Activated CD8-positive, alpha-beta memory T cell treated with anti-CD3 and anti-CD28 coated beads, Interleukin-2, amount 10 ng/mL, durations not matched to agents 7 days and 5 days (primary cell): ENCODE measurements around the gene TASOR. TPM values are rescaled to one million over a fixed set of nuclear protein-coding genes. Genes with fewer than 3 reads are reported as not detected.
"Not testable (repeated sequence)": the region's sequence is repeated elsewhere in the genome, so short reads cannot be mapped to it uniquely, and the experiment has no call there.

Experiments used
- ATAC-seq: fragments of 150-1000 bp; cut with Tn5 transposase; one replicate; pipeline ENCODE4 v1.10.0; 2021; ENCODE audit warnings: moderate library complexity
- CTCF ChIA-PET: fragments of 350-600 bp; sonication (Branson Sonifier 250); formaldehyde crosslinking; loops from one replicate; lab custom pipeline; 2021; ENCODE audit warnings: antibody characterized with exemption; lab: Charles Lee
- DNase-seq: peaks from one replicate; pipeline ENCODE4 v3.0.0-alpha.2; 2020
- H3K27ac Mint-ChIP-seq: one replicate; pipeline ENCODE4 v1.8.0; 2021; ENCODE audit warnings: mild to moderate bottlenecking, mixed read lengths
- H3K27me3 Mint-ChIP-seq: one replicate; pipeline ENCODE4 v1.8.0; 2021; ENCODE audit warnings: mixed read lengths
- H3K36me3 Mint-ChIP-seq: one replicate; pipeline ENCODE4 v1.8.0; 2021; ENCODE audit warnings: mild to moderate bottlenecking, mixed read lengths
- H3K4me1 Mint-ChIP-seq: one replicate; pipeline ENCODE4 v1.8.0; 2021; ENCODE audit warnings: mixed read lengths
- H3K4me3 Mint-ChIP-seq: one replicate; pipeline ENCODE4 v1.8.0; 2021; ENCODE audit warnings: mild to moderate bottlenecking, moderate library complexity, mixed read lengths
- H3K9me3 Mint-ChIP-seq: one replicate; pipeline ENCODE4 v1.8.0; 2022; ENCODE audit warnings: low read depth, mixed read lengths
- total RNA-seq, 2 experiments: library from RNA; stranded (reverse); gene quantifications; one replicate each; pipeline ENCODE4 v1.2.3, GENCODE V29; 2021

Gene TASOR, protein sequence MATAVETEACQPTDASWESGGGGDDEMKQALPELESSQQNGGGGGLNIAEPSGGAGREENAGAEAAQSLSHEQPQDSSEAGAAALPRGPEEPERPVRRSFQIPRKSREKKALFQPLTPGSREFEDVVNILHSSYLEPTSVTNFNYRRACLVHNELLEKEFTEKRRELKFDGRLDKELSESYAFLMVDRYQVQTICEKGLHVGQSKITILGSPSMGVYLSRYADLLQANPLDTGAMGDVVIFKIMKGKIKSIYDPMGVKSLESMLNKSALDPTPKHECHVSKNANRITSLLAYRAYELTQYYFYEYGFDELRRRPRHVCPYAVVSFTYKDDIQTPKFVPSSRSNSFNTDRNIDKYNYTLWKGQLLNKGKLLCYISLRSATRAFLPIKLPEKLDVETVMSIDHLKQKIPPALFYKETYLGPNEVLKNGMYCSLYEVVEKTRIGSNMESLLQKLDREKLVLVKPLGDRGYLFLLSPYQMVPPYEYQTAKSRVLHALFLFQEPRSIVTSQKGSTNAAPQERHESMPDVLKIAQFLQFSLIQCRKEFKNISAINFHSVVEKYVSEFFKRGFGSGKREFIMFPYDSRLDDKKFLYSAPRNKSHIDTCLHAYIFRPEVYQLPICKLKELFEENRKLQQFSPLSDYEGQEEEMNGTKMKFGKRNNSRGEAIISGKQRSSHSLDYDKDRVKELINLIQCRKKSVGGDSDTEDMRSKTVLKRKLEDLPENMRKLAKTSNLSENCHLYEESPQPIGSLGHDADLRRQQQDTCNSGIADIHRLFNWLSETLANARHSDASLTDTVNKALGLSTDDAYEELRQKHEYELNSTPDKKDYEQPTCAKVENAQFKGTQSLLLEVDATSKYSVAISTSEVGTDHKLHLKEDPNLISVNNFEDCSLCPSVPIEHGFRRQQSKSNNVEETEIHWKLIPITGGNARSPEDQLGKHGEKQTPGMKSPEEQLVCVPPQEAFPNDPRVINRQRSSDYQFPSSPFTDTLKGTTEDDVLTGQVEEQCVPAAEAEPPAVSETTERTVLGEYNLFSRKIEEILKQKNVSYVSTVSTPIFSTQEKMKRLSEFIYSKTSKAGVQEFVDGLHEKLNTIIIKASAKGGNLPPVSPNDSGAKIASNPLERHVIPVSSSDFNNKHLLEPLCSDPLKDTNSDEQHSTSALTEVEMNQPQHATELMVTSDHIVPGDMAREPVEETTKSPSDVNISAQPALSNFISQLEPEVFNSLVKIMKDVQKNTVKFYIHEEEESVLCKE (N-terminal part only)
- 10 to 100 TPM; 70.3 to 72.8 TPM for total RNA-seq

GRCh38 chr3:56683122-56683817 is at the start of gene TASOR:
TASOR (minus strand) TSS chr3:56683265; CDS start chr3:56683006, 259 bp downstream.
- Mint-ChIP-seq H3K4me1 (peaks cover 37% of the 10 kb centered on the region), H3K36me3 (peaks cover 44% of the 10 kb centered on the region), H3K9me3 (peaks cover 4% of the 10 kb centered on the region), H3K27ac (peak within 1 kb of the TSS; percentile 92), H3K4me3 (peak within 1 kb of the TSS; percentile 85), H3K27me3 (no peaks in the 10 kb centered on the region)
- CTCF ChIA-PET, result interaction anchor here (1.1 to 2.1 kb wide), 10 partner anchors 10 to 304 kb away, joined by 3 to 11 read pairs (median 5); partner anchors contain the start of gene CCDC66
- peak; percentile 91 for DNase-seq
- ATAC-seq, result peak; percentile 88

DNA sequence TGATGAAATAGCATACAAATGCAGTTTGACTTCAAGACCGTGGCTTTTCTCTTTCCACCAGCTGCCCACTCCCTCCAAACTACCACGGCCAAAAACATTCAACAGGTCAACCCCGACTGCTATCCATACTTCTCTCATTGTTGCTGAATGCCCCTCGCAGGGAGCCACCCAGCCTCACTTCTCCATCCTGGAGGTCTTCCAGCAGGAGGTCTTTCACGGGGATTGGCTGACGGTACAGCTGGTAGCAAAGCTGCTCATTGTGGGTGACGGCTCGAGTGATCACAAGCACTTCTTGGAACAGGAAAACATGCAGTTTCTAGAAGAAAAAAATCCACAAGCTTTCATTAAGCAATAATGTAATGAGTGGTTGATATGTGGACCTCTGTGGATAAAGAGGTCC is 49.0 kb upstream of the TASOR start:
- Mint-ChIP-seq H3K36me3 (peaks cover 89% of the 10 kb centered on the region), H3K4me1 (peaks cover 61% of the 10 kb centered on the region), H3K27ac (peak overlapping the region; percentile 76), H3K4me3 (no peak overlapping the region), H3K9me3 (no peaks in the 10 kb centered on the region), H3K27me3 (no peaks in the 10 kb centered on the region)
- ATAC-seq (no peak), DNase-seq (no peak)
- CTCF ChIA-PET, result interaction anchor here (0.8 to 2.5 kb wide), 5 partner anchors 14 to 68 kb away, joined by 3 to 8 read pairs (median 4); no protein-coding TSS in a partner anchor

- peak; percentile 89 for ATAC-seq
- H3K27ac Mint-ChIP-seq, result peak overlapping the region; percentile 95
- H3K36me3 Mint-ChIP-seq, result peaks cover 76% of the 10 kb centered on the region
- no peaks in the 10 kb centered on the region for H3K27me3 Mint-ChIP-seq
- H3K4me3 Mint-ChIP-seq, result peak overlapping the region; percentile 62
- peak; percentile 91 for DNase-seq
- CTCF ChIA-PET, result interaction anchor here (0.7 to 3.7 kb wide), 10 partner anchors 18 to 263 kb away, joined by 3 to 49 read pairs (median 6); partner anchors contain the start of gene ARHGEF3
- peaks cover 58% of the 10 kb centered on the region for H3K4me1 Mint-ChIP-seq
- no peaks in the 10 kb centered on the region for H3K9me3 Mint-ChIP-seq
These were observed 42.1 kb upstream of the TASOR start for GRCh38 chr3:56725175-56725574.

DNA sequence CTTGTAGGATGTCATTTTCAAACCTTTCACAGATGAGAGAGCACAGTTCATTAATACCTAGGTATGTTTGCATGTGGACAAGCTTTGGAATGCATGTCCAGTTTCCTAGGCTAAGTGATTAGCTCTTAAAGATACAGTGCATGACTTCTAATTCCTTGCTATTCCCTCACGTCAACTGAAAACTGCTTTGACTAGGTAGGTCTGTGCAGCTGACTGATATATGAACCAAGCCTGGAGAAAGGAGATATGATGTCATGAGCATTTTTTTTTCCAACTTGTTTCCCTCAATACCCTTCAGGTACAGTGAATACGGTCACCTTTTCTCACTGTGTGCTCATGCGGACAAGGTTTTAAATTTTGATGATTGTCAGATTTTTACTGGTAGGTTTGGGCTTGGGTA is 41.6 kb upstream of the TASOR start:
- ATAC-seq (peak; percentile 37), DNase-seq (no peak)
- Mint-ChIP-seq H3K36me3 (peaks cover 76% of the 10 kb centered on the region), H3K4me1 (peaks cover 63% of the 10 kb centered on the region), H3K27ac (peak overlapping the region; percentile 95), H3K9me3 (no peaks in the 10 kb centered on the region), H3K4me3 (peak overlapping the region; percentile 62), H3K27me3 (no peaks in the 10 kb centered on the region)
- CTCF ChIA-PET, result interaction anchor here (0.7 to 3.7 kb wide), 9 partner anchors 19 to 264 kb away, joined by 3 to 49 read pairs (median 7); partner anchors contain the start of gene ARHGEF3

- H3K9me3 Mint-ChIP-seq, result no peaks in the 10 kb centered on the region
- peaks cover 46% of the 10 kb centered on the region for H3K4me1 Mint-ChIP-seq
- H3K36me3 Mint-ChIP-seq, result peaks cover 60% of the 10 kb centered on the region
- CTCF ChIA-PET, result interaction anchor here (1.4 to 2.2 kb wide), 3 partner anchors 10 to 79 kb away, joined by 3 to 7 read pairs (median 5); no protein-coding TSS in a partner anchor
- H3K4me3 Mint-ChIP-seq, result no peak overlapping the region
- no peaks in the 10 kb centered on the region for H3K27me3 Mint-ChIP-seq
- no peak overlapping the region for H3K27ac Mint-ChIP-seq
- ATAC-seq (no peak), DNase-seq (no peak)
These were observed 37.8 kb upstream of the TASOR start for GRCh38 chr3:56720849-56721248.

- not testable (repeated sequence) for H3K27ac Mint-ChIP-seq, H3K27me3 Mint-ChIP-seq
- H3K4me1 Mint-ChIP-seq, result peaks cover 30% of the 10 kb centered on the region
These were observed 35.7 kb upstream of the TASOR start for GRCh38 chr3:56718809-56719208.

GRCh38 chr3:56711344-56711743 is 28.3 kb upstream of the TASOR start:
- H3K27me3 Mint-ChIP-seq, result no peaks in the 10 kb centered on the region

More at GRCh38 chr3:56718809-56719208, 35.7 kb upstream of the TASOR start:
- not testable (repeated sequence) for H3K9me3 Mint-ChIP-seq, DNase-seq, ATAC-seq, H3K4me3 Mint-ChIP-seq
- CTCF ChIA-PET, result interaction anchor here (1.6 kb wide), 1 partner anchor 11 kb away, joined by 5 read pairs; no protein-coding TSS in a partner anchor
- H3K36me3 Mint-ChIP-seq, result peaks cover 49% of the 10 kb centered on the region

DNA sequence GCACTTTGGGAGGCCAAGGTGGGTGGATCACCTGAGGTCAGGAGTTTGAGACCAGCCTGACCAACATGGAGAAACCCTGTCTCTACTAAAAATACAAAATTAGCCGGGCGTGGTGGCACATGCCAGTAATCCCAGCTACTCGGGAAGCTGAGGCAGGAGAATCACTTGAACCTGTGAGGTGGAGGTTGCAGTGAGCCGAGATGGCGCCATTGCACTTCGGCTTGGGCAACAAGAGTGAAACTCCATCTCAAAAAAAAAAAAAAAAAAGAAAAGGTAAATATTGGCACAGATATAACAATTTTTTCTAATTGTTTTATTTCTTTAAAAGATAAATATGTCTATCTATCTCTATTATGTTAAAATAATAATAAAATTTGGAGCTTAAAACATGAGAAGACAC is 24.3 kb upstream of the TASOR start:
- not testable (repeated sequence) for H3K4me3 Mint-ChIP-seq, H3K27ac Mint-ChIP-seq, H3K27me3 Mint-ChIP-seq, H3K36me3 Mint-ChIP-seq, ATAC-seq, DNase-seq, H3K9me3 Mint-ChIP-seq
- CTCF ChIA-PET, result interaction anchor here (0.6 to 4.7 kb wide), 18 partner anchors 12 to 986 kb away, joined by 3 to 57 read pairs (median 4); partner anchors contain the start of gene ARHGEF3
- H3K4me1 Mint-ChIP-seq, result peaks cover 22% of the 10 kb centered on the region

More at GRCh38 chr3:56711344-56711743, 28.3 kb upstream of the TASOR start:
- DNase-seq, result no peak
- H3K4me1 Mint-ChIP-seq, result peaks cover 4% of the 10 kb centered on the region
- H3K27ac Mint-ChIP-seq, result no peak overlapping the region
- no peak overlapping the region for H3K4me3 Mint-ChIP-seq
- CTCF ChIA-PET, result interaction anchor here (1.9 to 4.7 kb wide), 2 partner anchors 9 to 88 kb away, joined by 5 to 57 read pairs; partner anchors contain the start of gene ARHGEF3
- no peak for ATAC-seq
- H3K9me3 Mint-ChIP-seq, result no peaks in the 10 kb centered on the region
- peaks cover 6% of the 10 kb centered on the region for H3K36me3 Mint-ChIP-seq

GRCh38 chr3:56706629-56707028 is 23.6 kb upstream of the TASOR start:
- Mint-ChIP-seq H3K4me1 (peaks cover 23% of the 10 kb centered on the region), H3K4me3 (no peak overlapping the region), H3K9me3 (no peaks in the 10 kb centered on the region), H3K27me3 (no peaks in the 10 kb centered on the region), H3K27ac (no peak overlapping the region), H3K36me3 (peaks cover 4% of the 10 kb centered on the region)
- CTCF ChIA-PET, result interaction anchor here (7.5 to 8.5 kb wide), 2 partner anchors 93 to 282 kb away, joined by 193 to 203 read pairs; partner anchors contain the start of gene ARHGEF3
- DNase-seq, result no peak
- no peak for ATAC-seq

DNA sequence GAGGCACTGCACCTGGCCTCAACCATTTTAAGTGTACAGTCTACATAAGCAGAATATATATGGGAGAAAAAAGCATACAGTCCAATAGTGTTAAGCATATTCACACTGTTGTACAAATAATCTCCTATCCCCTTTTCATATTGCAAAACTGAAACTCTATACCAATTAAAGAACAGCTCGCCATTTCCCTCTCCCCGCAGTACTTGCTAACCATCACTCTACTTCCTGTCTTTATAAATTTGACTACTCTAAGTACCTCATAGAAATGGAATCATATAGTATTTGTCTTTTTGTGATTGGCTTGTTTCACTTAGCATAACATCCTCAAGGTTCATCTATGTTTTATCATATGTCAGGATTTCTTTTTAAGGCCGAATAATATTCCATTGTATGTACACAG is 21.6 kb upstream of the TASOR start:
- no peak for DNase-seq

DNA sequence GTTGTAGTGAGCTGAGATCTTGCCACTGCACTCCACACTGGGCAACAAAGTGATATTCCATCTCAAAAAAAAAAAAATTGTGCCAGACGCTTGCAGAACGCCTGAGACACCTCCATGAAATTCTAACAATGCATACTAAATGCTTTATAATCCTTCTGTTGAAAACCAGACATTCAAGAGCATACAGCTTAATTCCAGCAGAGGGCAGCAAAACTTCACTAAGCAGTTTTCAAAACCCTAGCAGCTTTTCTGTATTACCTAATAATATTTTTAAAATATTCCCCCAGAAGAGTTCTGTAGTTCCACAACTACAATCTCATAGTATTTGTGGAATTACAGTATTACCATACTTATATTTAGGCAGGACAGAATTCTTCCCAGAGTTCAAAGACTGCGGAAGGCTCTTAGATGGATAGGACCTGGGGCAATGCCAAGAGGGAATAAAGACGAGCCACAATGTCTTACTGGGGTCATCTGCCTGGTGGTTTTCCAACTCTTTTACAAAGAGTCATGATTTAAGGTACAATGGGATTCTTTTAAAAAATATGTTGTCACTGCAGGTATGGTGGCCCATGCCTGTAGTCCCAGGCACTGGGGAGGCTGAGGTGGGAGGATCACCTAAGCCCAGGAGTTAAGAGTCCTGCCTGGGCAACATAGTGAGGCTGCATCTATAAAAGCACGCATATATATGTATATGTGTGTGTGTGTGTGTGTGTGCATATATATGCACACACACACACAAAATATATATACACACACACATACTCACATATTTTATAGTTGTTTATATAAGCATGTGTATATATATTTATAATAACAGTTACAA is 19.6 kb upstream of the TASOR start:
- Mint-ChIP-seq H3K36me3 (peaks cover 4% of the 10 kb centered on the region), H3K27me3 (no peaks in the 10 kb centered on the region), H3K4me1 (peaks cover 23% of the 10 kb centered on the region), H3K4me3 (no peak overlapping the region), H3K27ac (peak overlapping the region; percentile 39), H3K9me3 (no peaks in the 10 kb centered on the region)
- peak; percentile 58 for ATAC-seq
- CTCF ChIA-PET, result interaction anchor here (0.7 to 8.5 kb wide), 31 partner anchors 9 to 375 kb away, joined by 3 to 203 read pairs (median 4); partner anchors contain the start of genes ARHGEF3 and TASOR
- peak; percentile 65 for DNase-seq

More for the DNA sequence above, 21.6 kb upstream of the TASOR start:
- Mint-ChIP-seq H3K27ac (peak overlapping the region; percentile 71), H3K9me3 (no peaks in the 10 kb centered on the region), H3K4me3 (peak overlapping the region; percentile 9), H3K4me1 (peaks cover 23% of the 10 kb centered on the region), H3K27me3 (no peaks in the 10 kb centered on the region), H3K36me3 (peaks cover 4% of the 10 kb centered on the region)
- CTCF ChIA-PET, result interaction anchor here (0.7 to 8.5 kb wide), 18 partner anchors 8 to 290 kb away, joined by 3 to 203 read pairs (median 4); partner anchors contain the start of gene ARHGEF3
- peak; percentile 69 for ATAC-seq
